Karpas-422 (cell line): Measurements from ENCODE around the gene CDH5. TPM values are rescaled to one million over a fixed set of nuclear protein-coding genes. Genes with fewer than 3 reads are reported as not detected.

Source experiments
- DNase-seq: peaks from one replicate; pipeline ENCODE4 v3.0.0-alpha.2; 2015
- H2AFZ ChIP-seq: fragments of 200-600 bp; sonication (generic); 2 replicates; pipeline ENCODE4 v1.6.1; 2014; ENCODE audit warnings: antibody characterized with exemption, low read length, mixed read lengths
- H3K27ac ChIP-seq: fragments of 200-600 bp; sonication (generic); 2 replicates; pipeline ENCODE4 v1.5.1; 2014; ENCODE audit warnings: mild to moderate bottlenecking, low read length, moderate library complexity
- H3K27me3 ChIP-seq: fragments of 200-600 bp; sonication (generic); 2 replicates; pipeline ENCODE4 v1.6.1; 2014; ENCODE audit warnings: low read length, mixed read lengths
- H3K36me3 ChIP-seq: fragments of 200-600 bp; sonication (generic); 2 replicates; pipeline ENCODE4 v1.6.1; 2014; ENCODE audit warnings: low read length, mixed read lengths; ENCODE audit not compliant: insufficient read depth
- H3K4me1 ChIP-seq: fragments of 200-600 bp; sonication (generic); 2 replicates; pipeline ENCODE4 v1.6.1; 2014; ENCODE audit warnings: mild to moderate bottlenecking, low read length, mixed read lengths
- H3K4me2 ChIP-seq: fragments of 200-600 bp; sonication (generic); 2 replicates; pipeline ENCODE4 v1.6.1; 2014; ENCODE audit warnings: low read length, low read depth, mild to moderate bottlenecking; ENCODE audit not compliant: poor library complexity, severe bottlenecking
- H3K4me3 ChIP-seq: fragments of 200-600 bp; sonication (generic); 2 replicates; pipeline ENCODE4 v1.5.1; 2014; ENCODE audit warnings: mild to moderate bottlenecking, antibody characterized with exemption, low read length, mixed read lengths
- H3K79me2 ChIP-seq: fragments of 200-600 bp; sonication (generic); 2 replicates; pipeline ENCODE4 v1.6.1; 2014; ENCODE audit warnings: mild to moderate bottlenecking, low read length, mixed read lengths
- H3K9ac ChIP-seq: fragments of 200-600 bp; sonication (generic); 2 replicates; pipeline ENCODE4 v1.6.0; 2014; ENCODE audit warnings: low read length
- H3K9me2 ChIP-seq: fragments of 200-600 bp; sonication (generic), shearing (Covaris generic); replicated peaks from 2 replicates; pipeline ENCODE4 v1.6.0; 2014; ENCODE audit warnings: mild to moderate bottlenecking, low read length, moderate library complexity; ENCODE audit not compliant: insufficient read depth
- H3K9me3 ChIP-seq: fragments of 300-700, 200-600 bp; sonication (generic); 2 replicates; pipeline ENCODE4 v1.6.1; 2014; ENCODE audit warnings: low read length, mixed read lengths
- H4K20me1 ChIP-seq: fragments of 200-600 bp; sonication (generic); 2 replicates; pipeline ENCODE4 v1.6.1; 2014; ENCODE audit warnings: mild to moderate bottlenecking, antibody characterized with exemption, low read length, low read depth; ENCODE audit not compliant: insufficient read depth
- total RNA-seq: library from RNA; depleted of rRNA; stranded (reverse); fragments of >200 nt; shearing (Covaris generic); gene quantifications from 2 replicates; pipeline ENCODE4 v1.2.3, GENCODE V29; 2014; ENCODE audit warnings: low replicate concordance; rRNA removed

CDH5 gene, protein sequence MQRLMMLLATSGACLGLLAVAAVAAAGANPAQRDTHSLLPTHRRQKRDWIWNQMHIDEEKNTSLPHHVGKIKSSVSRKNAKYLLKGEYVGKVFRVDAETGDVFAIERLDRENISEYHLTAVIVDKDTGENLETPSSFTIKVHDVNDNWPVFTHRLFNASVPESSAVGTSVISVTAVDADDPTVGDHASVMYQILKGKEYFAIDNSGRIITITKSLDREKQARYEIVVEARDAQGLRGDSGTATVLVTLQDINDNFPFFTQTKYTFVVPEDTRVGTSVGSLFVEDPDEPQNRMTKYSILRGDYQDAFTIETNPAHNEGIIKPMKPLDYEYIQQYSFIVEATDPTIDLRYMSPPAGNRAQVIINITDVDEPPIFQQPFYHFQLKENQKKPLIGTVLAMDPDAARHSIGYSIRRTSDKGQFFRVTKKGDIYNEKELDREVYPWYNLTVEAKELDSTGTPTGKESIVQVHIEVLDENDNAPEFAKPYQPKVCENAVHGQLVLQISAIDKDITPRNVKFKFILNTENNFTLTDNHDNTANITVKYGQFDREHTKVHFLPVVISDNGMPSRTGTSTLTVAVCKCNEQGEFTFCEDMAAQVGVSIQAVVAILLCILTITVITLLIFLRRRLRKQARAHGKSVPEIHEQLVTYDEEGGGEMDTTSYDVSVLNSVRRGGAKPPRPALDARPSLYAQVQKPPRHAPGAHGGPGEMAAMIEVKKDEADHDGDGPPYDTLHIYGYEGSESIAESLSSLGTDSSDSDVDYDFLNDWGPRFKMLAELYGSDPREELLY
- total RNA-seq, result not detected in 2 replicates

DNA sequence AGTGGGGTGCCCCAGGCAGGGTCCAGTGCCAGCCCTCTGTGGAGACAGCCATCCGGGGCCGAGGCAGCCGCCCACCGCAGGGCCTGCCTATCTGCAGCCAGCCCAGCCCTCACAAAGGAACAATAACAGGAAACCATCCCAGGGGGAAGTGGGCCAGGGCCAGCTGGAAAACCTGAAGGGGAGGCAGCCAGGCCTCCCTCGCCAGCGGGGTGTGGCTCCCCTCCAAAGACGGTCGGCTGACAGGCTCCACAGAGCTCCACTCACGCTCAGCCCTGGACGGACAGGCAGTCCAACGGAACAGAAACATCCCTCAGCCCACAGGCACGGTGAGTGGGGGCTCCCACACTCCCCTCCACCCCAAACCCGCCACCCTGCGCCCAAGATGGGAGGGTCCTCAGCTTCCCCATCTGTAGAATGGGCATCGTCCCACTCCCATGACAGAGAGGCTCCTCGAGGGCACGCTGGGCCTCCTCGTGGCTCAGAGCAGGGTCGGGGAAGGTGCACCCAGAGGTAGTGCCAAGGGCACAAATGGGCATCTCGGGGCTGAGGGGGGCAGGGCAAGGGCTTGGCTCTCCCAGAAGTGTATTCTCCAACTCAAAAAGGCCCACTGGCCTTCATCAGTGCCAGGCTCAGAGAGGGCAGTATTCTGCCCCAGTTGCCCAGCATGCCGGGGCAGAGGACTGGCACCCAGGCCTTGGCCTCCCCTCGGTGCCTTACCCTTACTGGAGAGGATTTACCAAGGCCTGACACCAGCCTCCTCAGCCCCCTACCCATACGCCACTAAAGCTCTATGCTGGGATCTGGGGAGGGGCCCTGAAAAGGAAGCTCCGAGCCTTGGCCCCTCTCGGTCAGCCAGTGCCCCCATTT is at the start of gene CDH5:
TSS of gene CDH5 (plus strand) at position 259 of the 867 bp plus-strand sequence. CDS start 12,647 bp downstream, outside the sequence.
- DNase-seq, result no peak
- no peaks in the 10 kb centered on the region for H3K9me2 ChIP-seq
- no peak within 1 kb of the TSS for H2AFZ ChIP-seq
- no peaks in the 10 kb centered on the region for H4K20me1 ChIP-seq
- H3K9me3 ChIP-seq, result no peaks in the 10 kb centered on the region
- H3K27me3 ChIP-seq, result no peaks in the 10 kb centered on the region
- no peak within 1 kb of the TSS for H3K9ac ChIP-seq
- no peak within 1 kb of the TSS for H3K27ac ChIP-seq
- H3K4me3 ChIP-seq, result no peak within 1 kb of the TSS
- H3K4me2 ChIP-seq, result no peak within 1 kb of the TSS
- no peaks in the 10 kb centered on the region for H3K79me2 ChIP-seq
- no peaks in the 10 kb centered on the region for H3K4me1 ChIP-seq
- no peaks in the 10 kb centered on the region for H3K36me3 ChIP-seq

GRCh38 chr16:66318505-66318904 is 48.0 kb upstream of the CDH5 start:
- Histone ChIP-seq H3K36me3 (no peaks in the 10 kb centered on the region), H3K4me1 (no peaks in the 10 kb centered on the region), H3K27me3 (no peaks in the 10 kb centered on the region), H3K79me2 (no peaks in the 10 kb centered on the region), H3K9me3 (no peaks in the 10 kb centered on the region), H4K20me1 (no peaks in the 10 kb centered on the region), H3K4me3 (no peak overlapping the region), H3K4me2 (no peak overlapping the region), H3K27ac (no peak overlapping the region), H3K9ac (no peak overlapping the region), H3K9me2 (no peaks in the 10 kb centered on the region), H2AFZ (no peak overlapping the region)
- no peak for DNase-seq

GRCh38 chr16:66320774-66321173 is 45.7 kb upstream of the CDH5 start:
- Histone ChIP-seq H3K4me1 (no peaks in the 10 kb centered on the region), H3K9me3 (no peaks in the 10 kb centered on the region), H4K20me1 (no peaks in the 10 kb centered on the region), H2AFZ (no peak overlapping the region), H3K4me3 (no peak overlapping the region), H3K9me2 (no peaks in the 10 kb centered on the region), H3K9ac (no peak overlapping the region), H3K36me3 (no peaks in the 10 kb centered on the region), H3K79me2 (no peaks in the 10 kb centered on the region), H3K4me2 (no peak overlapping the region), H3K27ac (no peak overlapping the region), H3K27me3 (no peaks in the 10 kb centered on the region)
- no peak for DNase-seq

- no peaks in the 10 kb centered on the region for H3K79me2 ChIP-seq
- no peak overlapping the region for H3K4me3 ChIP-seq
- no peak overlapping the region for H3K27ac ChIP-seq
- H3K9me2 ChIP-seq, result no peaks in the 10 kb centered on the region
- no peak overlapping the region for H3K4me2 ChIP-seq
- no peaks in the 10 kb centered on the region for H3K9me3 ChIP-seq
- DNase-seq, result no peak
- H3K36me3 ChIP-seq, result no peaks in the 10 kb centered on the region
- H3K9ac ChIP-seq, result no peak overlapping the region
- no peaks in the 10 kb centered on the region for H3K27me3 ChIP-seq
- H4K20me1 ChIP-seq, result no peaks in the 10 kb centered on the region
- no peak overlapping the region for H2AFZ ChIP-seq
- no peaks in the 10 kb centered on the region for H3K4me1 ChIP-seq
These were observed 44.3 kb upstream of the CDH5 start for GRCh38 chr16:66322174-66322573.

- Histone ChIP-seq H3K27me3 (no peaks in the 10 kb centered on the region), H3K9ac (no peak overlapping the region), H3K4me2 (no peak overlapping the region), H3K4me1 (no peaks in the 10 kb centered on the region), H3K79me2 (no peaks in the 10 kb centered on the region), H3K36me3 (no peaks in the 10 kb centered on the region), H3K9me3 (no peaks in the 10 kb centered on the region), H3K27ac (no peak overlapping the region), H3K4me3 (no peak overlapping the region), H2AFZ (no peak overlapping the region), H3K9me2 (no peaks in the 10 kb centered on the region), H4K20me1 (no peaks in the 10 kb centered on the region)
- DNase-seq, result peak; percentile 63
These were observed 41.5 kb upstream of the CDH5 start for GRCh38 chr16:66324815-66325515.

GRCh38 chr16:66325717-66326376 is 40.6 kb upstream of the CDH5 start:
- Histone ChIP-seq H4K20me1 (no peaks in the 10 kb centered on the region), H2AFZ (no peak overlapping the region), H3K79me2 (no peaks in the 10 kb centered on the region), H3K4me3 (no peak overlapping the region), H3K9me2 (no peaks in the 10 kb centered on the region), H3K9me3 (no peaks in the 10 kb centered on the region), H3K27ac (no peak overlapping the region), H3K4me2 (no peak overlapping the region), H3K4me1 (no peaks in the 10 kb centered on the region), H3K9ac (no peak overlapping the region), H3K27me3 (no peaks in the 10 kb centered on the region), H3K36me3 (no peaks in the 10 kb centered on the region)
- no peak for DNase-seq

DNA sequence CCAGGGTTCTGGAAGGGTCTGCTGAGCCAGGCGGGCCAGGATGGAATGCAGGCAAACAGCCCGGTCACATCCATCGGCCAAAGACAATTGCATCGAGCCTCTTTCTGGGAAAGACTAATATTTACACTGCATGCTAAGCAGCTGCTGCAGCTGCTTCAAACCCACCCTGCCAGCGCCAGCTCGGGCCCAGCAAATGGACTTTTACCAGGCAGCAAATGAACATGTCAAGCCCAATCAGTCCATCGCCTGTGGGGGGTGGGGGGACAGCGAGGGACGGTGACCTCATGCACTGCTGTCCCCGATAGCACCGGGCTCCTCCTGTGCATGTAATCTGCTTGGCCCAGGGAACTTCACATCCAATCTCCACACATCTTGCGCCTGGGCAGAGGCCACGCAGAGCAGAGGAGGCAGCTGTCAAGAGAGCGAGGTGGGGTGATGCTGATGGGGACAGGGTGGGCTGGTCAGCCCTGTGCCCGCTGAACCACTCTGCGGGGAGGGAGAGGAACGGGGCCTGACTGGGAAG is 39.4 kb upstream of the CDH5 start:
- no peaks in the 10 kb centered on the region for H4K20me1 ChIP-seq
- no peaks in the 10 kb centered on the region for H3K79me2 ChIP-seq
- H3K4me1 ChIP-seq, result no peaks in the 10 kb centered on the region
- DNase-seq, result no peak
- H3K9me3 ChIP-seq, result no peaks in the 10 kb centered on the region
- no peak overlapping the region for H3K4me2 ChIP-seq
- H3K27ac ChIP-seq, result no peak overlapping the region
- no peaks in the 10 kb centered on the region for H3K27me3 ChIP-seq
- no peak overlapping the region for H2AFZ ChIP-seq
- no peak overlapping the region for H3K4me3 ChIP-seq
- H3K36me3 ChIP-seq, result no peaks in the 10 kb centered on the region
- H3K9ac ChIP-seq, result no peak overlapping the region
- H3K9me2 ChIP-seq, result no peaks in the 10 kb centered on the region
